HG03521 (cell line): ENCODE results near the gene RAB3IL1.

ENCODE experiments used
- ATAC-seq: cut with Tn5 transposase; IDR thresholded peaks from one replicate; pipeline ENCODE4 v1.9.1; 2021; ENCODE audit warnings: mild to moderate bottlenecking, moderate library complexity; ENCODE audit not compliant: unreplicated experiment

RAB3IL1 gene

GRCh38 chr11:61921446-61921845 is 4.1 kb upstream of the RAB3IL1 start:
- no peak for ATAC-seq

DNA sequence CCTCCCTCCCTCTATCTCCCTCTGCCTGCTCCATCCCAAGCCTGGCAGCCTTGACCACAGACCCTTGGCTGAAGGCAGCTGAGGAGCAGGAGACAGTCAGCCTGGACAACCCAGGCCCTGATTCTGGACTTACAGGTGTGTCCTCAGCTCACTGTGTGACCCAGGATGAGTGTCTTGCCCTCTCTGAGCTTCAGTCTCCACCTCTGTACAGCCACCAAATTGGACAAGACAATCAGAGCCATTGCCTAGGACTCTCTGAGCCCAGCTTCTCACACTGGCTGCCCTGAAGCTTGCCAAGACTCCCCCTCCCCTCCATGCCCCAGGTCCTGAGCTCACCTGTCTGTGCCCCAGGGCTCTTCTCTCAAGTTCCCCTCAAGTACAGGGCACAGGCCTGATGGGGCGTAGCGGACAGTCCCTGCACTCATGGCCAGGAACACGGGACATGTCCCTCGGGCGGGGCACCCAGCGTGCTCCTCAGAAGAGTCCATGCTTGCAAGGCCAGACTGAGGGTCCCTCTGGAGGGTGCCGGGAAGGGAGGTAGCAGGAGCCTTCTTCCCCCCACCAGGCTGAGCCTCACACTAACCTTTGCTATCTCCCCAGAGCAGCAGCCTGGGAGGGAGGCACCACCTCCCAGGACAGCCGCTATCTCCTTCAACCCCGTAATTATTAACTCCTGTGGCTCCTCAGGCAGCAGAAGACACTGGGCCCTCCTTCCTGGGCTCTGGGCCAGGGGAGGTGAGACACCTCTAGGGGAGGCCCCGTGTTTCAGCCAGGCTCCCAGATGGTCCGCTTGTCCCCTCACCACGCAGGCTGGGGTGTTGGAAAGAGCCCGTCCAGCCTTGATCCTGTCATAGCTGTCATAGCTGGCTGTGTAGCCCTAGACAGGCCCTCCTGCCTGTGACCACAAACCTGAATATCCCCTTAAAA is 2.6 kb upstream of the RAB3IL1 start:
- ATAC-seq = no peak

- no peak for ATAC-seq
These were observed 1.8 kb upstream of the RAB3IL1 start for GRCh38 chr11:61918938-61919704.

GRCh38 chr11:61918251-61918937 is 1.0 kb upstream of the RAB3IL1 start:
- ATAC-seq = no peak

- ATAC-seq = no peak
These were observed 531 bp downstream of the RAB3IL1 start for GRCh38 chr11:61916737-61917333.

GRCh38 chr11:61914471-61915171 is 2.7 kb downstream of the RAB3IL1 start:
- ATAC-seq = no peak

DNA sequence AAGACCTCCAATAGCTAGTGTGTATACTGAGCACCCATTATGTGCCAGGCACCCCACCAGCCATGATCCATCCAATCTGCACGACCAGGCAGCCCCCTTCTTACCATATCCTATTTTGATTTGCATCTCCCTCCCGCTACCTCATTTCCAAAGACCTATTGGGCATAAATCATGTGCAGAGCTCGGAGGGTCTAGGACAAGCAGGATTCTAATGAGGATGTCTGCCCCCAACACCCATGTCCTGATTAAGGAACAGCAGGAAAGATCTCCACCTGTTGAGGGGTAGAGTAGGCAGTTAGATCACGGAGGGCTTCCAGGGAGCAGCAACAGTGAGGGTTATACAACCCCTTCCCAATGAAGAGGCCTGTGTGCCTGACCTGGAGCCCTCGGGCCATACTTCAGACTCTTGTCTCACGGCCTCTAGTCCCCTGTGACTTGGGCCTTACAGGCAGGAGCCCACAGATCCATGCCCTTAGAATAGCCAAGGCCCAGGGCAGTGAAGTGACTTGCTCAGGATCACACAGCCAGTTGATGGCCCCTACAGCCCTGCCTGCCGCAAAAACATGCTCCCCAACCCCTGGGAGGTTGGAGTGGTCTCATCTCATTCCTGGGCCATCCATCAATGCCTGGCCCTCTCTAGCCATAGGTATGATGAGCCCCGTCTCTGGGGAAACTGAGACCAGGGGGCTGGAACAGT is 3.5 kb downstream of the RAB3IL1 start:
- ATAC-seq = no peak

DNA sequence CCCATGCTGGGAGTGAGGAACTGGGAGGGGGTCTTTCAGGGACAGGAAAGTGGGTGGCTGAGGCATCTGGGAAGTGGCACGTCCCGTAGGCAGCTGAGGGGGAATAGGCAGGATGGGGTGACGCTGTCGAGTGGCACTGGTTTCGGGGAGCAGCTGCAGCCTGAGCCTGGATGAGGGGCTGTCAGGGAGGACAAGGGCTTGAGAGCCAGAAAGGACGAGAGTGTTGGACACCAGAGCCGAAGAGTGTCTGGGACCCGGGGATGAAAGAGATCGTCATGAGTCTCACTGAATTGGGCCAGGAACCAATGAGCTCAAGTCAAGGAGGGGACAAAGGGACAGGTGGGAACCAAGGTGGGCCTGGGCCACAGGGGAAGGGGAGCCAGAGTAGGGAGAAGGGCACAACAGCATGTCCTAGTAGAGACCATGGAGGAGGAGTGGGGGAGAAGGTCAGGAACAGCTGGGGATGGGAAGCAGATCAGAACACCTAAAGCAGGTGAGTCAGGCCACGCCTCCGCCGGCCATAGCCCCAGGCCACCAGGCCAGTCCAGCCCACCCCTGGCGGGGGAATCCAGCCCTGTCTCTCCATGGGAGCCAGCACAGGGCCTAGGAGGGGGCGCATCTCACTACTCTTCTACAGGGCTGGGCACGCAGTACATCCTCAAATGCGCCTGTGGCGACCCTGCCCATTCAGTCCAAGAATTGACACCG is 4.2 kb downstream of the RAB3IL1 start:
- ATAC-seq = no peak

- no peak for ATAC-seq
These were observed 4.9 kb downstream of the RAB3IL1 start for GRCh38 chr11:61912530-61912898.

DNA sequence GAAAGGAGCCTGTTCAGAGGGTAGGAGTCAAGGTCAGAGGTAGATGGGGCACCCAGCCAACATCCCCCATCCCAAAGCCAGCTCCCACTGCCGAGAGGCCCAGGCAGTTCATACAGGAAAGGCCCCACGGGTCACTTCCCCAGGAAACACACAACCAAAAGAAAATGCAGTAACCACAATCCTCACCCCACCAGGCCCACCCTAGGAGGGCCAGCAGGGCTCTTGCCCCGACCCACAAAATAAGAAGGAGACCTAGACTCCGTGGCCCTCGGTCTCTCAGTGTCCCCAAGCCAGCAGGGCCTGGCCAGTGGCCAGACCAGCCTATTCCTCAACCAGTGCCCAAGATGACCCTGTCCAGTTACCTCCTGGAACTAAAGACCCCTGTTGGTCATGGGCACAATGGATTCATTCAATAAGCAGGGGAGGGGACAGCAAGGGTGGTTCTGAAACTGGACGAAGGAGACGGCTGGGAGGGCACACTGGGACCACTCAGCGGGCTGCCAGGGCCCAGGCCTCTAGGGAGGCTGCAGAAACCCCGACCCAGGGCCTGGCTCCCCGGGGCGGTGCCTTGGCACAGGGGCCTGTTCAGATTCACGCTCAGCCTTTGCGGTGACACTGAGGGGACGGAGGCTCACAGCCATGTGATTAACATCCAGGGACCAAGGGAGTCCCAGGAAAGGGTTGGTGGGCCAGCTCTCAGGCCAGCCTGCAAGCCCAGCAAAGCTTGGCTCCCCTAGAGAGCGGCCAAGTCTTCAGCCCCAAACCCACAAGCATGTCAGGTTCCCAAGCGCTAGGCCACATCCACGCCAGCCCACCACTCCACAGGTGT is 5.5 kb downstream of the RAB3IL1 start:
- ATAC-seq = no peak

GRCh38 chr11:61911128-61911700 is 6.2 kb downstream of the RAB3IL1 start:
- no peak for ATAC-seq

DNA sequence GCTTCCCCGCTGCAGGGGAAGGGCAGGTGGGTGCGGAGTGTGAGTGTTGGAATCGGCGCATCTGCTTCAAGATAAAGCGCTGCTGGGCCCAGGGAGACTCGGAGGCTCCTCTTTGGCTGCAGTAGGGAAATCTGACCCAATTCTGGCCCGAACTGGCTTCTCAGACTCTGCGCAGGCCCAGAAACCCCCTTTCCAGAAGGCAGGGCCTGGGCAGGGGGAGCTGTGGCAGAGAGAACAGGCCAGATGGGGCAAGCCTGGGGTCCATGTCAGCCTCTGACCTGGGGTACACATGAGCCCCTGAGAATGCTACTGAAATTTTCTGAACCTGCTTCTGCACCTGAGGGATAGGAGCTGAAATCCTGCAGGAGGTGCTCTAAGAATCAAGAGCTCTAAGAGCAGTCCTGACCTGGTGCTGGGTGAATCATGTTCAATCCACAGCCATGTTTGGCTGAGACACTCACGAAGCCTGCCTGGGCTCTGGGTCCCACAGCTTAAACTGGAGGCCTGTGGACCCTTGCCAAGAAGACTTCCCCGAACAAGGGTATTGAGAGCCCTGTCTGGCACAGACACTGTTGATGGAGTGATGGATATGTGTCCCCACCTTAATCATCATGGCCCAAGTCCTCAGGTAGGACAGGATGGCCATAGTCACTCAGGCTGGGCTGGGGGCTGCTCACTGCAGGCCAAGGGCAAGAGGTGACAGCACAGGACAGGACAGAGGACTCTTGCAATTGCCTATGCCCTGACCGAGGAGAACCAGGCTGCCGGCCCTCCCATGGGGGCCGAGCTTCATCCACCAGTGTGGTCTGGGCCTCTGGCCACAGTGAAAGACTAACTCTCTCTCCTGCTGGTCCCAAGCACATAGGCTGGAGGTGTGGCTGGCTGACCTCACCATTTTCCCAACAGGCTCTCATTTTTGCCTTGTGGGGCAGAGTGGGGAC is 6.9 kb downstream of the RAB3IL1 start:
- no peak for ATAC-seq

- no peak for ATAC-seq
These were observed 8.5 kb downstream of the RAB3IL1 start for GRCh38 chr11:61908730-61909316.

DNA sequence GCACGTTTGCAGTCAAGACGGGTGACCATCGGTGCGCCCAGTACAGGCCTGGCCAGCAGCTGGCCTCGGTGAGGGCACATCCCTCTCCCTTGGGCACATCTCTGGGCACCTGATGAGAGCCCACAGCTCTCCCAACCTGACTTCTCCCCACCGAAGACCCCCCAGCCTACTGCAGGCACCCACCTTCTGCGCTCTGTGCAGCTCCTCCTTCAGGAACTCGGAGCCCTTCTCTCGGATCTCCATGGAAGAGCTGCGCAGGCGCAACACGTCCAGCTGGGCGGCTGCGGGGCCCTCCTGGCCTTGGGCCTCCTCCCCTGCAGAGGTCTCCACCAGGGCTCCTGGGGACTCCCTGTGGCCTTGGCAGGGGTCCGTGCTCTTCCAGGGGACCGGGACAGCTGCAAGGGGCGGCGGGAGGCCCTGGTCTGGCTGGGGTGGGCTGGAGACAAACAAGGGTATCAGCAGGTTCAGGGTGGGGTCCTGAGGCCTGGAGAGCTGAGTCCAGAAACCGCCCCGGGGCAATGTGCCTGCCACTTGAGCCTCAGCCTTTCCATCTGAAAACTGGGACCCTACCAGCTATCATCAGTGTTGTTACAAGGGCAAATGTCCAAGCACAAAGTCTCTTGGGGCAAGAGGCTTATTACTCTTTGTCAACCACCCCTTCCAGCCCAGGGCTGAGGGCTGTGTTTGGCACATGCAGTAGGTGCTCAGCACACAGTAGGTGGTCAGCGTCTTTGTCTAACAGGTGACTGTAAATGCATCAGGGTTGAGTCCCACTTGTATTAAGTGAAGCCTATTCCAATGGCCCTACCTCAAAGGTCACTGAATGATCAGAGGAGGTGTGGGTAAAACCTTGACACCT is 9.3 kb downstream of the RAB3IL1 start:
- ATAC-seq = no peak

DNA sequence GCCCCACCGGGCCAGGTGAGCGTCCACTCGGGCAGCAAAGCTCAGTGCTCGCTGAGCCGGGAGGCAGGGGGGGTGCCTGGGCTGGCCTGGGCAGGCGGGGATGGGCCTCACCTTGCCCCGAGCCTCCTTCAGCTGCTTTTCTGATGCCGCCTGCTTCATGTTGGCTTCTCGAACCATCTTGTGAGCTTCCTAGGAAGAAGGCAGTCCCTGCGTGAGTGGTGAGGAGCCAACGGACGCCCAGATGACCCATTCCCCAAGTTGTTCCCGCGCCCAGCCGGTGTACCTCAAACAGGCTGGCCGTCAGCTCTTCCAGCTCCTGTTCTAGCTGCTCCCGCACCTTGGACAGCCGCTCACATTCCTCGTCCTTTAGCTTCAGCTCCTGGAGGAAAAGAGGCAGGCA is 10.1 kb downstream of the RAB3IL1 start:
- ATAC-seq = no peak

GRCh38 chr11:61906522-61906909 is 10.8 kb downstream of the RAB3IL1 start:
- no peak for ATAC-seq
